ENCODE measurements around the gene HAL. TPM values are rescaled to one million over a fixed set of nuclear protein-coding genes. Genes with fewer than 3 reads are reported as not detected.

HAL gene
- total and polyA plus RNA-seq, 2 of the 13 experiments (the other 11 are each of a cell fraction or from before 2014, with no cell fraction given) = 0.89 to 37.8 TPM

DNA sequence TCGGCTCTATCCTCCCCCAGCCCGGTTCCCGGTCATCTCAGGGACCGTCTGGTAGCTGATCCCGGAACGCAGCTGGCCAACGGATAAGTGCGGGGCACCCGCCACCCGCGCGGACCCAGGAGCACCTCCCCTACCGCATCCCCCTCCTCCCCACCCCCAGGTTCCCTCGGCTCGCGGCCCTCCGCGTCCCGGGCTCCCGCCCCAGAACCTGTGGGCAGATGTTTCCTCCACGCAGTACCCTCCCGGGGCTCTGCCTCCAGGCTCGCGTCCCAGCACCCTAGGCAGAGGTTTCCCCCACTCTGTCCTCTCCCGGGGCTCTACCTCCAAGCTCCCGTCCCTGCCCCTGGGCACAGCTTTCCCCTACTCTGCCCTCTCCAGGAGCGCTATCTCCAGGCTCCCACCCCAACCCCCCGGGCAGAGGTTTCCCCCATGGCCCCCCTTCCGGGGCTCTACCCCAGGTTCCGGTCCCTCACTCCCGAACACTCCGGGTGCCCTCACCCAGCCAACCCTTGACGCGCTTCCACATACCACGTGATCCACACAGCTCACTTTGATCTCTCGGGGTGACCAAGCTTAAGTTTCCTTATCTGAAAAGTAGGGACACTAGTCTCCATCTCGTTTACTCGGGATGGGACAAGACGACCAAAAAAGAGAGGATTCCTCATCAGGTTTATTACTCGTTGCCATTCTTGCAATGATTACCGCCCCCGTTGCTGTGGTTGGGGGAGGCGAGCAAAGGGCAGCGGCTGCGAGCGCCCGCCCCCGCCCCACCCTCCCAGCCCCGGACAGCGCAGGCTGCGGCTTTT is 53.4 kb downstream of the HAL start, which contains the start of gene CCDC38 (continued):
- TF ChIP-seq ZBTB40 (IDR thresholded peaks at IDR 0.05) (peak; percentile 45), ZBTB40 (CRISPR knock-in tag; IDR thresholded peaks at IDR 0.05) (no peak; the same call in 1 of the 2 replicates), ZFAT (CRISPR knock-in tag; conservative IDR thresholded peaks at IDR 0.05) (no peak), ZNF224 (CRISPR knock-in tag; IDR thresholded peaks at IDR 0.05) (peak; percentile 65; the same call in 1 of the 2 replicates), BRCA1 (CRISPR knock-in tag; IDR thresholded peaks at IDR 0.05) (peak; percentile 46; the same call in 1 of the 2 replicates), ZNF589 (CRISPR knock-in tag; conservative IDR thresholded peaks at IDR 0.05) (peak; percentile 82), SETDB1 (CRISPR knock-in tag; IDR thresholded peaks at IDR 0.05; ENCODE audit: borderline replicate concordance) (no peak), SRF (IDR thresholded peaks at IDR 0.05; ENCODE audit: low read depth, low read length) (no peak), ZFP90 (CRISPR knock-in tag; IDR thresholded peaks at IDR 0.05; ENCODE audit: borderline replicate concordance) (no peak; the same call in 1 of the 2 replicates), ZNF782 (CRISPR knock-in tag; IDR thresholded peaks at IDR 0.05; ENCODE audit: borderline replicate concordance) (no peak), NR2F2 (IDR thresholded peaks at IDR 0.05; ENCODE audit: borderline replicate concordance, low read depth) (no peak), BRD4 (CRISPR knock-in tag; IDR thresholded peaks at IDR 0.05) (no peak), ISX (CRISPR knock-in tag; conservative IDR thresholded peaks at IDR 0.05) (0 out of 2 replicates have a peak, but pooled peaks have one; percentile 63)
- TF ChIP-seq, protein P1, sequence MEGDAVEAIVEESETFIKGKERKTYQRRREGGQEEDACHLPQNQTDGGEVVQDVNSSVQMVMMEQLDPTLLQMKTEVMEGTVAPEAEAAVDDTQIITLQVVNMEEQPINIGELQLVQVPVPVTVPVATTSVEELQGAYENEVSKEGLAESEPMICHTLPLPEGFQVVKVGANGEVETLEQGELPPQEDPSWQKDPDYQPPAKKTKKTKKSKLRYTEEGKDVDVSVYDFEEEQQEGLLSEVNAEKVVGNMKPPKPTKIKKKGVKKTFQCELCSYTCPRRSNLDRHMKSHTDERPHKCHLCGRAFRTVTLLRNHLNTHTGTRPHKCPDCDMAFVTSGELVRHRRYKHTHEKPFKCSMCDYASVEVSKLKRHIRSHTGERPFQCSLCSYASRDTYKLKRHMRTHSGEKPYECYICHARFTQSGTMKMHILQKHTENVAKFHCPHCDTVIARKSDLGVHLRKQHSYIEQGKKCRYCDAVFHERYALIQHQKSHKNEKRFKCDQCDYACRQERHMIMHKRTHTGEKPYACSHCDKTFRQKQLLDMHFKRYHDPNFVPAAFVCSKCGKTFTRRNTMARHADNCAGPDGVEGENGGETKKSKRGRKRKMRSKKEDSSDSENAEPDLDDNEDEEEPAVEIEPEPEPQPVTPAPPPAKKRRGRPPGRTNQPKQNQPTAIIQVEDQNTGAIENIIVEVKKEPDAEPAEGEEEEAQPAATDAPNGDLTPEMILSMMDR (CRISPR knock-in tag; IDR thresholded peaks at IDR 0.05) = no peak
- TF ChIP-seq, protein P2, sequence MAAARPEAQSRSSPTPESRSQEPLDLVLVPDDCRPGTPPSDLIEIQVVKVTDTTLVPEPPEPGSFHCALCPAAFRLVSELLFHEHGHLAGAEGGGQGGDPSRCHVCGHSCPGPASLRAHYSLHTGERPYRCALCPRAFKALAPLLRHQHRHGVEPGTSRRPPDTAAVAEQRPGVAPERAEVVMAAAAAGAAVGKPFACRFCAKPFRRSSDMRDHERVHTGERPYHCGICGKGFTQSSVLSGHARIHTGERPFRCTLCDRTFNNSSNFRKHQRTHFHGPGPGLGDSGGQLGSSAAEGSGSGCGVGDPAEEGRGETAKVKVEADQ (CRISPR knock-in tag; IDR thresholded peaks at IDR 0.05; ENCODE audit: borderline replicate concordance) = peak; percentile 73; the same call in 1 of the 2 replicates
- TF ChIP-seq, protein P3, sequence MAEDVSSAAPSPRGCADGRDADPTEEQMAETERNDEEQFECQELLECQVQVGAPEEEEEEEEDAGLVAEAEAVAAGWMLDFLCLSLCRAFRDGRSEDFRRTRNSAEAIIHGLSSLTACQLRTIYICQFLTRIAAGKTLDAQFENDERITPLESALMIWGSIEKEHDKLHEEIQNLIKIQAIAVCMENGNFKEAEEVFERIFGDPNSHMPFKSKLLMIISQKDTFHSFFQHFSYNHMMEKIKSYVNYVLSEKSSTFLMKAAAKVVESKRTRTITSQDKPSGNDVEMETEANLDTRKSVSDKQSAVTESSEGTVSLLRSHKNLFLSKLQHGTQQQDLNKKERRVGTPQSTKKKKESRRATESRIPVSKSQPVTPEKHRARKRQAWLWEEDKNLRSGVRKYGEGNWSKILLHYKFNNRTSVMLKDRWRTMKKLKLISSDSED (CRISPR knock-in tag; IDR thresholded peaks at IDR 0.05) = no peak
